ENCODE measurements around the gene TEX47. TPM values are rescaled to one million over a fixed set of nuclear protein-coding genes. Genes with fewer than 3 reads are reported as not detected.

TEX47 gene
- total RNA-seq, 2 donors from 2014 or later = not detected

GRCh38 chr7:88761779-88762178, 33.8 kb downstream of the TEX47 start:
- WGBS, 2 experiments (ENCODE audit: insufficient coverage in 1 of 2, insufficient read length in 1 of 2) = 50 to 89% methylated on average over 1 of the region's 1 CpG
- Mint-ChIP-seq H3K27ac (no peak overlapping the region), H3K36me3 (ENCODE audit: low read depth) (no peaks in the 10 kb centered on the region), H3K27me3 (ENCODE audit: insufficient read depth) (peaks cover 56% of the 10 kb centered on the region), H3K9me3 (no peaks in the 10 kb centered on the region), H3K4me3 (no peak overlapping the region), H3K4me1 (peaks cover 12% of the 10 kb centered on the region)
- no peak overlapping the region for H3K9ac ChIP-seq (ENCODE audit: extremely low read depth, low read length, poor library complexity, severe bottlenecking)
- H3K27ac ChIP-seq (ENCODE audit: low read depth, low read length) = no peak overlapping the region
- H3K27me3 ChIP-seq (ENCODE audit: control insufficient read depth, insufficient read depth, low read length, poor library complexity, severe bottlenecking) = peaks cover 45% of the 10 kb centered on the region
- no peaks in the 10 kb centered on the region for H3K9me3 ChIP-seq (ENCODE audit: control insufficient read depth, low read length)
- H3K4me3 ChIP-seq (ENCODE audit: low read length) = no peak overlapping the region
- peaks cover 5% of the 10 kb centered on the region for H3K4me1 ChIP-seq (ENCODE audit: control insufficient read depth, insufficient read depth, low read length)
- no peak for DNase-seq
- peak; percentile 52 for TF ChIP-seq CTCF (conservative IDR thresholded peaks at IDR 0.05)
- H3K36me3 ChIP-seq (ENCODE audit: control insufficient read depth, insufficient read depth, low read length) = no peaks in the 10 kb centered on the region

- Histone ChIP-seq H3K4me1 (ENCODE audit: control insufficient read depth, insufficient read depth, low read length) (peaks cover 5% of the 10 kb centered on the region), H3K9me3 (ENCODE audit: control insufficient read depth, low read length) (no peaks in the 10 kb centered on the region), H3K36me3 (ENCODE audit: control insufficient read depth, insufficient read depth, low read length) (no peaks in the 10 kb centered on the region), H3K9ac (ENCODE audit: extremely low read depth, low read length, poor library complexity, severe bottlenecking) (no peak overlapping the region), H3K27me3 (ENCODE audit: control insufficient read depth, insufficient read depth, low read length, poor library complexity, severe bottlenecking) (peaks cover 50% of the 10 kb centered on the region), H3K4me3 (ENCODE audit: low read length) (peak overlapping the region; percentile 76), H3K27ac (ENCODE audit: low read depth, low read length) (no peak overlapping the region)
- peak overlapping the region; percentile 55 for H3K4me3 Mint-ChIP-seq
- peaks cover 70% of the 10 kb centered on the region for H3K27me3 Mint-ChIP-seq (ENCODE audit: insufficient read depth)
- H3K36me3 Mint-ChIP-seq (ENCODE audit: low read depth) = no peaks in the 10 kb centered on the region
- no peak for TF ChIP-seq CTCF (conservative IDR thresholded peaks at IDR 0.05)
- no peaks in the 10 kb centered on the region for H3K9me3 Mint-ChIP-seq
- H3K4me1 Mint-ChIP-seq = peaks cover 12% of the 10 kb centered on the region
- WGBS, 2 experiments (ENCODE audit: insufficient coverage in 1 of 2, insufficient read length in 1 of 2) = 53 to 62% methylated on average over 3 to 6 of the region's 6 CpGs
- no peak overlapping the region for H3K27ac Mint-ChIP-seq
- DNase-seq = no peak
These were observed 35.4 kb downstream of the TEX47 start for GRCh38 chr7:88760136-88760515.

- Histone ChIP-seq H3K9ac (ENCODE audit: extremely low read depth, low read length, poor library complexity, severe bottlenecking) (no peak within 1 kb of the TSS), H3K36me3 (ENCODE audit: control insufficient read depth, insufficient read depth, low read length) (no peaks in the 10 kb centered on the region), H3K9me3 (ENCODE audit: control insufficient read depth, low read length) (no peaks in the 10 kb centered on the region), H3K27me3 (ENCODE audit: control insufficient read depth, insufficient read depth, low read length, poor library complexity, severe bottlenecking) (peaks cover 50% of the 10 kb centered on the region), H3K27ac (ENCODE audit: low read depth, low read length) (no peak within 1 kb of the TSS), H3K4me3 (ENCODE audit: low read length) (peak within 1 kb of the TSS; percentile 76), H3K4me1 (ENCODE audit: control insufficient read depth, insufficient read depth, low read length) (peaks cover 5% of the 10 kb centered on the region)
- peak; percentile 53 for TF ChIP-seq CTCF (conservative IDR thresholded peaks at IDR 0.05)
- DNase-seq = peak; percentile 89
- no peak within 1 kb of the TSS for H3K27ac Mint-ChIP-seq
- H3K36me3 Mint-ChIP-seq (ENCODE audit: low read depth) = no peaks in the 10 kb centered on the region
- H3K4me3 Mint-ChIP-seq = peak within 1 kb of the TSS; percentile 55
- H3K27me3 Mint-ChIP-seq (ENCODE audit: insufficient read depth) = peaks cover 69% of the 10 kb centered on the region
- no peaks in the 10 kb centered on the region for H3K9me3 Mint-ChIP-seq
- peaks cover 12% of the 10 kb centered on the region for H3K4me1 Mint-ChIP-seq
- 0 to 3% methylated on average over 6 to 74 of the region's 74 CpGs for WGBS, 2 experiments (ENCODE audit: insufficient coverage in 1 of 2, insufficient read length in 1 of 2)
These were observed 36.1 kb downstream of the TEX47 start, which contains the start of gene ZNF804B for GRCh38 chr7:88759230-88760135. ZNF804B (plus strand) TSS chr7:88759700; CDS start chr7:88759977, 277 bp downstream.
